ENCODE measurements around the gene PIK3CA. TPM values are rescaled to one million over a fixed set of nuclear protein-coding genes. Genes with fewer than 3 reads are reported as not detected.

The PIK3CA gene
- total RNA-seq, 4 donors from 2014 or later: 12.6 to 65.2 (median 36.3) TPM

- no peaks in the 10 kb centered on the region for H3K27me3 ChIP-seq
- TF ChIP-seq CTCF (IDR thresholded peaks at IDR 0.05): no peak
- no peak overlapping the region for H3K27ac ChIP-seq
- H3K4me1 ChIP-seq: peaks cover 6 to 9% of the 10 kb centered on the region in 2 donors
- no peak overlapping the region for H3K4me3 ChIP-seq
- intact Hi-C loops (cut with DNase I; ENCODE audit: low total_unique reads): no loop called here
- no peak for DNase-seq
- no peaks in the 10 kb centered on the region for H3K9me3 ChIP-seq
- H3K36me3 ChIP-seq: no peaks in the 10 kb centered on the region
Observed at GRCh38 chr3:179158336-179159039, 10.3 kb downstream of the PIK3CA start.

GRCh38 chr3:179163503-179163902, 15.3 kb downstream of the PIK3CA start:
- intact Hi-C loops (cut with DNase I; ENCODE audit: low total_unique reads): no loop called here

DNA sequence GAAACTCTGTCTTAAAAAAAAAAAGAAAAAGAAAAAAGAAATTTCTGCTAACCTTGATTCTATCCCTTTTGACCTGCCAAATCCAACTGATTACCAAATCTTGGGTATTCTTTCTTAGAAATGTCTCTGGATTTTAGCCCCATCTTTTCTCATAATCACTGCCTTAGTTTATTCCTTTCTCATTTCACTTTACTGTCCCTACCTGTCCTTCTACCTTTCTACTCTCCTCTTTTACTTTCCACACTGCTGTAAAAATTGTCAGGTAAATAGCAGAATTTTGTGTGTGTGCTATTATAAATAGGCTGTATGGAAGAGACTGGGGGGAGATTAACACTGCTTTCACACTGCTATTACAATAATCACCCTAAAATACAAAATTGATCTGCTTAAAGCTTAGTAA, 16.7 kb downstream of the PIK3CA start:
- intact Hi-C loops (cut with DNase I; ENCODE audit: low total_unique reads): no loop called here
- no peaks in the 10 kb centered on the region for H3K9me3 ChIP-seq

More at GRCh38 chr3:179163503-179163902, 15.3 kb downstream of the PIK3CA start:
- Histone ChIP-seq H3K27me3 (no peaks in the 10 kb centered on the region), H3K36me3 (no peaks in the 10 kb centered on the region), H3K27ac (no peak overlapping the region), H3K4me1 (peaks cover 0 to 10% of the 10 kb centered on the region in 2 donors), H3K4me3 (no peak overlapping the region), H3K9me3 (no peaks in the 10 kb centered on the region)
- TF ChIP-seq CTCF (IDR thresholded peaks at IDR 0.05) (no peak), POLR2A (IDR thresholded peaks at IDR 0.05) (no peak)
- no peak for DNase-seq

DNA sequence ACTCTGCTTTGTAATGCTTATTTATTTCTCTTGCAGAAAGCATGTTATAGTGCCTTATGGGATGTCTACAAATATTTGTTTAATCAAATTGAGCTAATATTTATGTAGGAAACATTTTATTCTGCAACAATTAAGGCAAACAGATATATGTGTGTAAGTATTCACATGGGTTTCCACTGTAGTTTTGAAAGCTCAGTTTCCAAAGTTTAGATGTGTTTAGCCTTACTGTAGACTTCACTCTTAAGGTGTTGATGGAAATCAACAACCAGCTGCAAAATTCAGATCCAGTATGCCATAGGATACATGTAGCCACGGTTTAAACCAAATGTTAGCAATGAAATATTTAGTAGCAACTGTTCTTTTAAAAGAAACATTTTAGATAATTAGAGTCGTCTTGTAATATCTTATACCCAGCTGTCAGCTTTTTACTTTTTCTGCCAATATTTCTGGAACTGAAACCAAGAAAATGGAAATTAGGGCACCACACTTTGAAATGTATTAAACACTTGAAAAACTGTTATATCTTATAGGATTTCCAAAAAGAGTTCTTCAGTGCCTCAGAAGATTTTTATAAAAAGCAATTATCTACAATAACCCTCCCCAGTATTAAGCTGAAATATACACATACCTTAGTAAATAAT, 18.5 kb downstream of the PIK3CA start:
- peaks cover 0 to 5% of the 10 kb centered on the region in 2 donors for H3K4me1 ChIP-seq
- H3K27ac ChIP-seq: no peak overlapping the region
- H3K9me3 ChIP-seq: peaks cover 0 to 8% of the 10 kb centered on the region in 2 donors
- no peak overlapping the region for H3K4me3 ChIP-seq
- no peak for TF ChIP-seq POLR2A (IDR thresholded peaks at IDR 0.05)
- no peak for TF ChIP-seq CTCF (IDR thresholded peaks at IDR 0.05)
- intact Hi-C loops (cut with DNase I; ENCODE audit: low total_unique reads): no loop called here
- H3K36me3 ChIP-seq: no peaks in the 10 kb centered on the region
- no peak for DNase-seq
- H3K27me3 ChIP-seq: no peaks in the 10 kb centered on the region

More for the DNA sequence above, 16.7 kb downstream of the PIK3CA start:
- Histone ChIP-seq H3K27me3 (no peaks in the 10 kb centered on the region), H3K27ac (no peak overlapping the region), H3K4me1 (peaks cover 0 to 5% of the 10 kb centered on the region in 2 donors), H3K36me3 (no peaks in the 10 kb centered on the region), H3K4me3 (no peak overlapping the region)
- no peak for DNase-seq
- TF ChIP-seq POLR2A (IDR thresholded peaks at IDR 0.05): no peak
- no peak for TF ChIP-seq CTCF (IDR thresholded peaks at IDR 0.05)

DNA sequence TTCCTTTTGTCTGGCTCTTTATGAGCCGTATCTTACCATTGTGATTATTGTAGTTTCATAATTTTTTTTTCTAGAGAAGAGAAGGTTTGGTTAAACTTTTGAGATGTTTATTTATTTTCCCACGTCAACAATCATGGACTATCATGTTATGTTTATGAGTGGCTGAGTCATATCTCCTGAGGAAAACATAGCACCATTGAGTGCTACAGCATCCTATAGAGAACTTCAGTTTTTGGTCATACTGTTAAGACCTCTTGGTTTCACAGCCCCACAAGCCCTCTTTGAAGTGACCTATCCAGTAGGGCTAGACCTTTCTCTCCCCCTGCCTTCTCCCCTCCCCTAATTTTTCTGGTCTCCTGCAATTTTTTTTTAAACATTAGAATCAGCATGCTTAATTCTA, 20.8 kb downstream of the PIK3CA start:
- intact Hi-C loops (cut with DNase I; ENCODE audit: low total_unique reads): no loop called here
- no peak overlapping the region for H3K4me3 ChIP-seq
- no peak overlapping the region for H3K27ac ChIP-seq
- H3K36me3 ChIP-seq: no peaks in the 10 kb centered on the region
- peaks cover 0 to 5% of the 10 kb centered on the region in 2 donors for H3K4me1 ChIP-seq
- no peak for TF ChIP-seq POLR2A (IDR thresholded peaks at IDR 0.05)
- no peak for TF ChIP-seq CTCF (IDR thresholded peaks at IDR 0.05)
- no peak for DNase-seq
- no peaks in the 10 kb centered on the region for H3K27me3 ChIP-seq
- peaks cover 0 to 16% of the 10 kb centered on the region in 2 donors for H3K9me3 ChIP-seq

All from uterus (tissue), 4 donors.